SKM-1 treated with dmso at 0.1 percent for 144 hours (cell line): ENCODE results near the gene CD200R1.
A peak's percentile ranks its signal among the peaks of the same experiment; 100 is the strongest.

Experiments
- DNase-seq: peaks from one replicate; lab custom pipeline; 2025; ENCODE audit not compliant: unreplicated experiment; lab: John Stamatoyannopoulos, UW

CD200R1 gene, protein sequence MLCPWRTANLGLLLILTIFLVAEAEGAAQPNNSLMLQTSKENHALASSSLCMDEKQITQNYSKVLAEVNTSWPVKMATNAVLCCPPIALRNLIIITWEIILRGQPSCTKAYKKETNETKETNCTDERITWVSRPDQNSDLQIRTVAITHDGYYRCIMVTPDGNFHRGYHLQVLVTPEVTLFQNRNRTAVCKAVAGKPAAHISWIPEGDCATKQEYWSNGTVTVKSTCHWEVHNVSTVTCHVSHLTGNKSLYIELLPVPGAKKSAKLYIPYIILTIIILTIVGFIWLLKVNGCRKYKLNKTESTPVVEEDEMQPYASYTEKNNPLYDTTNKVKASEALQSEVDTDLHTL

DNA sequence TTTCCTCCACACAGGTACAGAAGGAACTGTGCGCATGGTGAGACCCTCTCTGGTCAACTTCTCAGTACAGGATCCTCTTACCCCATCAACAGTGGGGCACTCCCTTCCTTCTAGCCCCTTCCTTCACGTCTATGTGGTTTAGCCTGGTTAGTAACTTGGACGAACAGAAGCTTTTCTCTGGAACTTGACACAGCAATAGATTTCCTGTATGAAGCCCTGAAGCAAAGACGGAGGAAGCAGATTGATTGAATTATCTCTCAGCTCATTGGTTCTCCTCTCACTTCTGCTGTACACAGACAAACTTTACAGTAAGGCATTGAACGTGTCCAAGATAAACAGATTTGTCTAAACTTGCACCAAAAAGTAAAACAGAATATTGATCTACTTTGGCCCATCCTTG is at the start of gene CD200R1:
CD200R1 (minus strand) TSS at position 210 of the 400 bp plus-strand sequence. CDS start 246 bp downstream, outside the sequence.
- no peak for DNase-seq

DNA sequence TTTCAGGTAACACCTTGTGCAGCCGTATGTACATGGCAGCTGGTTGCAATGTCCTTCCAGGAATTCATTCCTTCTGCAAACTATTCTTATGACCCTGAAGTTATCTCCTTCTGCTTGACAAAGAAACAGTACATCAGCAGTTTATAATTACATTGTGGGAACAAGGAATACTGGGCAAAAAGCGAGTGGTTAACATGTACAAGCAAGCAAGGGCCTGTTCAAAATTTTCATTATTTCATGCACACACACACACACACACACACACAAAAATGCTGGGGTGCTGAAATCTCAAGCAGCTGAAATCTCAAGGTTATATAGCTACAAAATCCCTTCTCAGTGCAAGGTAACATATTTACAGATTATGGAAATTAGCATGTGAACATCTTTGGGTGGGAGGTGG is 46.6 kb upstream of the CD200R1 start:
- no peak for DNase-seq

DNA sequence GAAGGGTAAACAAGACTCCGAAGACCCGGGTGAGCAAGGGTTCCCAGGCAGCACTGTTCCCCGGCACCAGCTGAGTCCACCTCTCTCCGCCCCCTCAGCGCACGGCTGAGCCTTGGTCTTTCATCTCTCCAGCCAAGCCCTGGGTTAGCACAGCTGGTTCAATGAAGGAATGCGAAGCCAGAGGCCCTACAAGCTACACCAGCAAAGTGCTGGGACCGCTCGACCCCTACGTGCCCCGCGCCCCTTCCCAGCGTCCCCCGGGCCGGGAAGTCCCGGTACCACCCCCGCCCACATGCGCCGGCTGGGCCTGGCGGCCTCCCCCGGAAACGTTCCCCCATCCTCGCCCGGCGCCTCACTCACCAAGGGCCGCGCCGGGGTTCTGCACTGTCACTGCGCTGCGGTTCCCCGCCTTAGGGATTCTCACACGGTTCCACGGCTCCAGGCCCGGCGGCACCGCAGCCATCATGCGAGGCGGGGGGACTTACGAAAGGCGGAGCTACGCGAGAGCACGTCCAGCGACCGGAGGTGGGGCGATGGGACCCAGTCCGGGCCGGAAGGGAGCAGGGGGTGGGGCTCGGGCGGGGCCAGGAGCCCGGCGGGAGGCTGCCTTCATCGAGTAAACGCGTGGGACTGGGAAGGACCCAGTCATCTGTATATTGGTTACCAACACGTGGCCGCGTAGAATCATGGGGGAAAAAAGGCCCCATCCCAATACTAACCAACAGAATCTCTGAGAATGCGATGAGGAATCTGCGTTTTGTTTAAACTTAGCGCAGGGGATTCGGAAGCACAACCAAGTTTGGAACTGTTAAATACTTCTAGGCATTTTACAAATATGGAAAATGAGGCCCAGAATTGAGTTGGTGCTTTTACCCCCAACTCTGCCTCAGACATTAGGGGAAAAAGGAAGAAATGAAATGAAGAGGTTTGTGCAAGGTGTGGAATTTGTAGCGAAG is 44.6 kb upstream of the CD200R1 start:
- peak; percentile 82 for DNase-seq

DNA sequence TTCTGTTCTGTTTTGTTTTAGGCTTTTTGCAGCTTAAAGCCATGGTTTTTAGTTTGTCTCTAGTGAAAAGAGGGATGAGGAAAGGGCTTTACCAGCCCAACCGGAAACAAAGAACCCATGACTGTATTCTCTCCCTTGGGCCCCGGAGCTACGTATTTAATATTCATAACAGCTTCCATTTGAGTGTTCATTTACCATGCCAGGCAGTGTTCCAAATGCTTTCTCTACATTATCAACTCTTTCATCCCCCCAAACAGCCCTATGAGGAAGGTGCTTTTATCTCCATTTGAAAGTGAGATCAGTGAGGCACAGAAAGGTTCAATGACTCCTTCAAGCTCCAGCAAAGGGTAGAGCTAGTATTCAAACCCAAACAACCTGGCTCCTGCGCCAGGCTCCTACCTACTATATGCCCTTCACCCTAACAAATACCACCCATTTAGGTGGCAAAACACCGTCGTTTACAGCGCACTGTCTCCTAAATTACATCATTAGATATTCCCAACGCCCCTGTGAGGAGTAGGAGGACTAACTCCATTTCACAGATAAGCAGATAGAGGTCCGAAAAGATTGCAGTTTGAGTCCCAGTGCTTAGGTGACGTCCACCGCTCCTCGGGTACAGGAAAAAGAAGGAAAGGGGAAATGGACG is 43.8 kb upstream of the CD200R1 start:
- no peak for DNase-seq

DNA sequence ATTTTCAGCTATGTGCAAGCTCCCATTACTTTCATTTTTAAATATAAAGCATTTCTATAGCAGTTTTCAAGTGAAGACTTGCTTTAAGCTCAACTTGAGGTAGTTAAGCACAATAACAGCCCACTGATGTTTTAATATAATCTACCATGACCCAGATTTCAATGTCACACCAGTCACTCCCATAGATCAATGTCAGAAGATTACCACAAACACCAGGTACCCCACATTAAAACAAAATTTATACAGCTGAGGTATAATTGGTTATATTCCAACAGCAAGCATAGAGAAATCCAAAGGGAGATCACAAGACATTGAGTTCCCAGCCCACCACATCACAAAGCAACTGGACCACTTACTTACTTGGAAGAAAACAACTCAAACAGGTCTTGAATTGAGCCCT is 38.7 kb upstream of the CD200R1 start:
- no peak for DNase-seq

DNA sequence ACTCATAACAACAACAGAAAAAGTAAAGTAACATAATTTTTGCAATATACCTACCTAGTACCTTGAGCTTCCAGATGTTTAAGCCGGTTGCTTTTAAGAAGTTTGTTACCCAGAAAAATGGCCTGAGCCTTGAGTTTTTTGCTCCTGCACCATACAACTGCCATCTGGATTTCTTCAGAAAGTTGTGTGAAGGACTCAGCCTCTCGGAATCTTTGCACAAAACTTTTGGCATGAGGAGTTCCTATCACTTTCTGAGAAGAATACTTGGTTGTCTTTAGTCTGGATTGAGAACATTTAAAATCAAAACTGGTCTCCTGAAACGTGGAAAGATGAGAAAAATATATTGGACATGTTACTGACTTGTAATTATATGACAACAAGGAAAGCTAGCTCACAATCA is 33.2 kb upstream of the CD200R1 start:
- no peak for DNase-seq

DNA sequence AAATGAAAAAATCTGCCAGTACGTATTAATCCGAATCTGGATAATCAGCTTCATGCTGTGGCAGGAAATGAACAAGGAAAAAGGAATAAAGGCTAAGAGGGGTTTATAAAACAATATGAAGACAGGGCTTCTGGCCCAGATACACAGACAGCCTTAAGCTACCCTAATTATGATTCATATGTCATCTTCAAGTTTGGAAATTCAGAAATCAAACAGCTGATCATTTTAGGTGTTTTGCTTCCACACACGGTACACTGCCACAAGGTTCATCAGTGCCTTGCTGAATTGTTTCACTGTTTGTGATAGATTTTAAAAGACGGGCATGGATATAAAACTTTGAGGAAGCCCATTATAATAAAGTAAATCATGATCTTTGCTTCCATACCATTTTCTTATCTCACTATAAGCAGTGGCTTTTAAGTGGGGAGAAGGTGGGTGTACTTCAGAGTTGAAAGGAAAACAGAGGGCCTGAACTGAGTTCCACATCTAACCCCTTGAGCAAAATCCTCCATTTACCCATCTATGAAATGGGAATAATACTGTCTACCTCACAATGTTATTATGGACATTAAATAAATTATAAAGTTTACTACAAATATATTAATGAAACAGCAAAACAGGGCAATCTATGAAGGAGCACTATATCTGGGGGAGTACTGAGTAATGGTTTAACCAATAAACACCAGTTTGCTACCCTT is 31.6 kb upstream of the CD200R1 start:
- DNase-seq, result no peak

DNA sequence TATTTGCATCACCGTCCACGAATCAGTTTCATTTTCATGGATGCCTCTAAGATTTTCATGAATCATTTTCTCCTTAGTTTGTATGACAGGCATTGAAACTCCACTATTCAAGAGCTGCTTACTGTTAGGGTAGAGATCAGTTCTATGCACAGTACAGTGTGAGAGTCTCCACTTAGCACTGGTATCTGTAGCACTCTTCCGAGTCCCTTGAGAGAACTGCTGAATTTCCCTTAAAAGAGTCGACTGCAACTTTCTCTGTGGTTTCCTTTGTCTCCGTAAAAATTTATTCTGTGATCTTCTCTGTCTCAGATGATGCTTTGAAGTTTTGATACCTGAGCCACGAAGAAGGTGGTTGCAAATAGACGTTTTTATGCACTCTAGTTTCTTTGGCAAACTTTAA is 30.7 kb upstream of the CD200R1 start:
- no peak for DNase-seq

DNA sequence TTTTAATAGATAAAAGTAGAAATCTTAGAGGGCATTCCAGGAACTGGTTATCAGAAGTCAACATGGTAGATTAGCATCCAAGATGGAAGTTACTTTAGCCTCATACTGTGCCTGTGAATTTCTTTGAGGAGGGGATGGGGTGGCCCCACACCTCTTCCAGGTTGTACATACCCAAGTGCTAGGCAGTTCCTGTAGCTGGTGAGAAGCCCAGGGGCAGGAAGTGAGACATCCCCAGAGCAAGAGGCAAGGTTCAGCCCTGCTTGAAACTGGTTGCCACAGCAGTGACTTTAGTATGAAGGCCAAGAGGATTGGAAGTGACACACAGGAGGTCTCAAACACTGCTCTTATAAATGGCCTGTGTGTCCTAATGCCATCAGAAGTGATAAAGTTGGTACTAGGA is 27.8 kb upstream of the CD200R1 start:
- DNase-seq, result no peak

DNA sequence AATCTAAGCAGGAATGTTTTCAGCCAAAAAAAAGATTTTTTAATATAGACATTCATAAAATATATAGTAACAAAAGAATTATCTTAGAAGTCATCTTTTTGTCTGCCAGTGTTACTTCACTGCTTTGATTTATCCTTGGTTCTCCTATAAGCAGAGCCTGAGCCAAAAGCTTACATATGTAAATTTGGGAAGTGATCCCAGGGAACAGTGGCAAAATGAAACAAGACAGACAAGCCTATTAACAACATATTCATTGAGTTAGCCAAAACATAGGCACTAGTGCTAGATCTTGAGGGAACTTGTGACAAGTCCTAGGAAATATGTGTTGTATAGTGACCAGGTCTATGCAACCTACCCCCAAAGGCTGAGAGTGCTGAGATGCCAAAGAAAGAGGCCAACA is 27.1 kb upstream of the CD200R1 start:
- no peak for DNase-seq

DNA sequence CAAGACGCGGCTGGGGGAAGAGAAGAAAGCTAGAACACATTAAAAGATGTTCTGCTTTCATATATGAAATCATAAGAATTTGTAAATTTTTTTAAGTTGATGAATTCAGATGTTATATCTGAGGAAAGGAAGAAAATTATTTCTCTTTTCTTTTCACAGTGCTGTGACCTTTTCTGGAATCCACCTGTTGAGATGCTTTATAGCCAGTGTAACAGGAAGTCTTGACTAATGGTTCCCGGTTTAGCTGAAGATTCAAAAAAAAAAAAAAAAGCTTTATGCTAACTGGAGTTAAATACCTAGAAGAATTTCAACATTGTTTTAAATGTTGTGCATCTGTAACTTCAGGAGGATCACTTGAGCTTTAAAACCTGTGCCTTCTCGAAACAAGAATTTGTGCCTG is 25.8 kb upstream of the CD200R1 start:
- DNase-seq, result no peak

DNA sequence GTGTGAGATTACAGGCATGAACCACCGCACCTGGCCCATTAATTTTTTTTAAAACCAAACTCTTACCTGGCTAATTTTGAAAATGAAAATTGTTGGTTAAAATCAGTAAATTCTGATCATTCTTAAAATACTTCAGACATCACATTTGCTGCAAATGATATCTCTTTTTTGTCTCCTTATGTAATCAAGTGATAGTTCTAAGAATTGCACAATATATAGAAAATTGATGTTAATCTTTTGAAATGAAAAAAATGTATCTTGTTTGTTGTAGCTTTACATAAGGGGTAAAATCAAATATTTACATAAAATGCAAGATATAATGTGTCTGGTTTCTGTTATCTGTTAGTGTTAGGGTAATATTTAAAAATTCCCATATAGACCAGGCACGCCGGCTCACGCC is 20.9 kb upstream of the CD200R1 start:
- no peak for DNase-seq

DNA sequence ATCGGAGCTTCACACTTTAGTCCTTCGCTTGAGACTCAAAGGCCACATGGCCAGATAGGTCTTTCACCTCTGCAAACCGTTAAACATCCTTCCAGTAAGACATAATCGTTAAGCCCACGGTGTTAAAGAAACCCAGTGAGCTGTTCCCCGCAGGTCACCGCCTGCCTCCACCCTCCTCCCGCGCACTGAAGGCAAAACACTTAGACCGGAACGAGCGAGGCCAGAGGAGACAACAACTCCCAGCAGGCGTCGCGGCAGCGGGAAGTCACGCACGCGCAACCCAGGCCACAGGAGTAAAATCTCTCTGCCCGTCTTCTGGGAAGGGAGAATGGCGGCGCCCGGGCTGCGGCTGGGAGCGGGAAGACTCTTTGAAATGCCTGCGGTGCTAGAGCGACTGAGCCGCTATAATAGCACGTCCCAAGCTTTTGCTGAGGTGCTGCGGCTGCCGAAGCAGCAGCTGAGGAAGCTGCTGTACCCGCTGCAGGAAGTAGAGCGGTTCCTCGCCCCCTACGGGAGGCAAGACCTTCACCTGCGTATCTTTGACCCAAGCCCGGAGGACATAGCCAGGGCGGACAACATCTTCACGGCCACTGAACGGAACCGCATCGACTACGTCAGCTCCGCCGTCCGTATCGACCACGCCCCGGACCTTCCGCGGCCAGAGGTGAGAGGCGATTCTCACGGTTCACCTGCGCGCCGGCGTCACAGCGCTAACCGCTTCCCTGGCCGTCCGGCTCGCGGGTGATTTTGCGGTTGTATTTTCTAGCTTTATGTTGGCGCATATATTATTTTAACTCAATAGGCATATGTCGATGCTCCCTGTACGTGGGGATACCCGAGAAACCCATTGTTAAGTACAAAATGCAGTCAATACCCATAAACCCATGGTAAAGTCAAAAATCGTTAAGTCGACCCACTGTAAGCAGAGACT is 16.0 kb upstream of the CD200R1 start, which contains the start of gene GTPBP8:
GTPBP8 (plus strand) TSS at position 313 of the 931 bp plus-strand sequence; CDS start at position 329, 16 bp downstream.
- DNase-seq, result peak; percentile 93

DNA sequence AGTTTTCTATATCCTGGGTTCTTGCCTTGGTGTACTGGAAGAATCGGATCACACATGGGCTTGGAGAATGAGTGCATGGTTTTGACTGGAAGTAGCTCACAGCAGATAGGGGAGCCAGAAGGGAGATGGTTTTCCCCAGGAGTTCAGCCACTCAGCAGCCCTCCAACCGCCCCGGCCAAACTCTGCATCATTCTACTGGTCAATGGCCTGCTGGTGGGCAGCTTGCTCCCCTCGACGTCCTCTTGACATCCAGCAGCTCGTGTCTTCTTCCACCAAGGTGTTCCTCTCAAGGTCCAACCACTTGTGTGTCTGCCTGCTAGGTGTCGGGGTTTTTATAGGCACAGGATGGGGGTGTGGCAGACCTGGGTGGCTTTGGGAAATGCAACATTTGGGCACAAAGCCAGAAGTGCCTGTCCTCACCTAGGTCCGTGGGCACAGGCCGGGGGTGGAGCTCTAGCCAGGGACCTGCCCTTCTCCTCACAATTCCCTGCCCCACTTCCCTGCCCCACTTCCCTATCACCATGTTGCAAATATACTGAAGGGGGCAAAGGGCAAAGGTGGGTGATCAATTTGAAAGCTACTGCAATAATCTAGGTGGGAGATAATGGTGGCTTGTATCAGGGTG is 12.9 kb upstream of the CD200R1 start:
- no peak for DNase-seq

DNA sequence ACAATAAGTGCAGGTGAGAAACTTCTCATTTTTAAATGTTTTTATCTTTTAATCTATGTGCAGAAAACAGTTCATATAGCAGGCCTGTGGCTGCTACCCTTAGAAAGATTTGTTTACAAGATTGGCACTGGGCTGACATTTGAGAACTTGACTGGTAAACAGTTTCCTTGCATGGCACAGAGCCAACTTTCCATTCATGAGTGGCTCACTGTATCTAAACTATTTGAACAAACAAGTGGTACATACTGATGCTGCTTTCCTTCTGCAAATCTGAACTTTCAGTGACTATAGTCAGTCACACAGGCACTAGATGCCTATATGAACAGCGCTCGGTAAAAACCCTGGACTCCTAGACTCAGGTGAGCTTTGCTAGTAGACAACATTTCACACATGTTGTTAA is 9.6 kb upstream of the CD200R1 start:
- DNase-seq, result no peak

DNA sequence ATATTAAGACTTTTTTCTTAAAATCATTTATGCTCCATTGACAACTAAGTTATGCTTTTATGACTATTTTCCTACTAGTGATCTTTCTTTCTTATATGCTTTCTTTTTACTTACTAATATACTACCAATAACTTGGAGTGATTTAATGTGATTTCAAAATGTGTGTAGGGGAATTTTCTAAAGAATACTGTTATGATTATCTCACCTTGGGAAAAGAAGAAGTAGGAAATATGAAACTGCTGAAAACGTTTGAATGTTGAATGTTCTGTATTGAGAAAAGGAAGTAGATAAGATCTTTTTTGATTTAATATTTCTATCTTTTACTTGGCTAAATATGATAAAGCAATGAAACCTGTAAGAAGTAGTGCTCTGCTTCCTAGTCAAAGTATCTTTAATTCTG is 7.8 kb upstream of the CD200R1 start:
- DNase-seq, result no peak

DNA sequence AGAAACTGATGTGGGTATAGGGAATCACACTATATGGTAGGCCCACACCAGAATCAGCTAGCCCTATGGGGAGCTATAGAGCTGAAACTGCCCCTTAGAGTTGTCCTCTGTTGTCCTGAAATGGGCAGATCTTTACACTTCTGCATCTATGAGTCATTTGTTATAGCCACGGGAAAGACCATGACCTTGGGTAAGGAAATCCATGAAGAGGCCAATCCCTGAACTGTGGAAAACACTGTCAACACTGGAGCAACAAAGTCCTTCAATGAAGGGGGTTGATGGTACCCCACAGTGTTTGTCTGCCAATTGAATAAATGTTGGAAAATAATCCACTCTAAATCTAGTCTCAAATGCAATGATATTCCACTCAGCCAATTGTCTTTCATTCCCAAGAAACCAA is 5.2 kb upstream of the CD200R1 start:
- DNase-seq, result no peak

DNA sequence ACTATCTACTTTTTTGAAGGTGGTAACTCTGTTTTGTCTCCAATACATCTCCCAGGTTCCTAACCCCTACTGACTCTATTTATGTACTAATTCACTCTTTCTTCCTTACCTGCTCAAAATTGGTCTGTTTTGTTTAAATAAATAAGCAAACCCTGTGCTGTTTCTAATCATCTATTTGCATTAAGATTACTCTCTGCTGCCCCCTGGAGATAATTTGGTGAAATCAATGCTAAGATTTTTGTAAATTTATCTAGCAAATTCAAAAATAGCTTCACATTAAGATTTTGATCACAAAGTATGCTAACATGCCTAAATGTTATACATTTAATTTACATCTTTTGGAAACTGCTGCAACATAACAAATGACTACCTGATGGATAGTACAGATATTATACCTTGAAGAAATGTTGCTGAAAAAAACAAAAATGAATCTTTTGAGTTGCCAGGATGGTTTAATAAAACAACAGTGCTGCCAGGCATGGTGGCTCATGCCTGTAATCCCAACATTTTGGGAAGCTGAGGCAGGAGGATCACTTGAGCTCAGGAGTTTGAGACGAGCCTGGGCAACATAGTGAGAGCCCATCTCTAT is 4.4 kb upstream of the CD200R1 start:
- peak; percentile 41 for DNase-seq

DNA sequence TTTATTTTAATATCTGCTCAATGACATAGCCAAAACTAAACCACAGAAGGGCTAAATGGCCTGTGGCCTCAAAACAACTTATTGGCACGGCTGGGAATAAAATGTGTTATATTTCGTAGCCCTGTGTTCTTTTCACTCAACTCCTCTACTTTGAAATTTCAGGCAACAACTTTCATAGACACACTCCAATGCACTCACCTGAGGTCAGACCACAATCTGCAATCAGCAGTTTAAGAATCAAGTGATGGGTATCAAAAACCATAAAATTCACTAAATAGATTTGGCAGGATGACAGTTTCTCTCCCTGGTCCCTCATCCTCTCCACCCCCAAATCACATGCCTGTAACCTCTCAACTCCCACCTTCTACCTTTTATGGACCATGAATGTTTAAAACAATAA is 2.0 kb upstream of the CD200R1 start:
- no peak for DNase-seq
